Immature natural killer cell (primary cell): ENCODE data around the gene FARS2. TPM values are rescaled to one million over a fixed set of nuclear protein-coding genes. Genes with fewer than 3 reads are reported as not detected.

ENCODE experiments used
- DNase-seq, 3 donors: peaks; one replicate each; pipeline ENCODE4 v3.0.0; 2022; ENCODE audit warnings: mixed read lengths in 1 of 3
- H3K27ac Mint-ChIP-seq, 6 donors: one replicate each; pipeline ENCODE4 v1.8.0; 2020; ENCODE audit warnings: mixed read lengths in 6 of 6, mild to moderate bottlenecking in 5 of 6, inconsistent platforms in 4 of 6, moderate library complexity in 3 of 6
- H3K27me3 Mint-ChIP-seq, 3 donors: one replicate each; pipeline ENCODE4 v1.8.0; 2020 to 2021; ENCODE audit warnings: low read depth in 3 of 3, mild to moderate bottlenecking in 3 of 3, mixed read lengths in 3 of 3, moderate library complexity in 3 of 3, inconsistent platforms in 1 of 3
- H3K36me3 Mint-ChIP-seq, 3 donors: one replicate each; pipeline ENCODE4 v1.8.0; 2020; ENCODE audit warnings: mixed read lengths in 3 of 3, inconsistent platforms in 2 of 3, mild to moderate bottlenecking in 2 of 3
- H3K4me1 Mint-ChIP-seq, 2 donors: one replicate each; pipeline ENCODE4 v1.8.0; 2020; ENCODE audit warnings: inconsistent platforms in 2 of 2, mild to moderate bottlenecking in 2 of 2, mixed read lengths in 2 of 2, moderate library complexity in 1 of 2
- H3K4me3 Mint-ChIP-seq, 5 donors: one replicate each; pipeline ENCODE4 v1.8.0; 2020; ENCODE audit warnings: mild to moderate bottlenecking in 5 of 5, mixed read lengths in 5 of 5, inconsistent platforms in 3 of 5, moderate library complexity in 3 of 5
- H3K9me3 Mint-ChIP-seq, 6 donors: one replicate each; pipeline ENCODE4 v1.8.0; 2020; ENCODE audit warnings: mild to moderate bottlenecking in 6 of 6, mixed read lengths in 6 of 6, inconsistent platforms in 4 of 6, moderate library complexity in 3 of 6
- polyA plus RNA-seq, 3 donors: library from polyadenylated mRNA; unstranded; fragments of 300-500 nt; fragmentation: Illumina TruSeq; gene quantifications; one replicate each; pipeline ENCODE4 v1.2.3, GENCODE V29; 2021

Gene FARS2
- polyA plus RNA-seq, 3 donors from 2014 or later, result 30.5 to 41.0 (median 40.2) TPM

DNA sequence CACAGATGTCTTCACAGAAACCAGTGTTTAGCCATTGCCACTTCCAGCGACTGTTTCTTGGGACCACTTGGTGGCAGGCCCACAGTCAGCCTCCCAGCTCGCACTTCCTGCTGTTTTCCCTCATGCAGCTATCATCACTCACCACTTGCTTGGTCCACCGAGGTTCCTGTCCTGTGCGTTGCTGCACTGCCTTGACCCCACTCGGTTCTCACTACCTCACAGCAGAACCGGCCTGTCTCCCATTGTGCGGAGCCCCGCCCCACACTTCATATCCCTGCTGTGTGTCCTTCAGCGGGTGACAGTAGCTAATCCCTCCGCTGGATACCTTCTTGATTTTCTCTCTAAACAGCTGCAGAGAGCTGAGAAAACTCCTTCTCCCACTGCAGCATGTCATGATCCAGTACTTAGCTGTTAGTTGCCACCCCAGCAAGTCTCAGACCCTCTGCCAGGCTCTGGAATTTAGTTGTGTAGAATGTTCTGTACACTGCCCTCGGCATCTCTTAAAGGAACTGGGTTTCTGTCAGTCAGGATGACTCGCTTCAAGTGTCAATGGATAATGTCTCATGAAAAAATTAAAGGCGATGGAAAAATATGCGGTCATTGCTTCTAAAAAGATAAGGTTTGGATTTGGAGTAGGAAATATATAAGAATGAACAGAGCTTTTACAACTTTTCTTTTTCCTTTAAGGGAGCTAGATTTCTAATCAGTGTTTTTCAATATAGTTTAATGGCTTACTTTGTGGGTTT lies 208.0 kb downstream of the FARS2 start:
- Mint-ChIP-seq H3K4me1 (peaks cover 3 to 7% of the 10 kb centered on the region in 2 donors), H3K36me3 (peaks cover 0 to 4% (median 0%) of the 10 kb centered on the region in 3 donors), H3K27me3 (peaks cover 0 to 1% (median 0%) of the 10 kb centered on the region in 3 donors), H3K27ac (no peak overlapping the region), H3K4me3 (no peak overlapping the region), H3K9me3 (no peaks in the 10 kb centered on the region)
- DNase-seq, result no peak

DNA sequence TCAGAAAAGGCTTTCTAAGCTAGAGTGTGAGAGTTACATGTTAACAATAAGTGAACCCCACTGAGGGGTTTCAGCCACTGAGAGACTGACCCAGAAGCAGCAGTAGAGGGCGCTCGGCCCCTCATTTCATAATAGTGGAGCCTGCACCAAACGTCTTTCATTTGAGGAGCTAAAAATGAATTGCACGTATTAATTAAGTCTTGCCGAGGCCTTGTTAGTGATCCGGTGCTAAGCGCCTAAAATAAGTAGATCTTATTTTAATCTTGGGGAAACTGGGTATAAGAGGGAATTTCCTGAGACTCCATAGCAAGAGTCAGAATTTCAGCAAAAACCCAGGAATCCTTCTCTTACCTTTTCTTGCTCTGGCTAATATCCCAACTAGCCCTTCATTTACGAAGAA lies 209.7 kb downstream of the FARS2 start:
- H3K27me3 Mint-ChIP-seq, result peaks cover 0 to 1% (median 0%) of the 10 kb centered on the region in 3 donors
- peak; percentile 51 to 63 (median 57) for DNase-seq
- peaks cover 0 to 4% (median 0%) of the 10 kb centered on the region in 3 donors for H3K36me3 Mint-ChIP-seq
- H3K27ac Mint-ChIP-seq, result no peak overlapping the region
- peaks cover 3 to 7% of the 10 kb centered on the region in 2 donors for H3K4me1 Mint-ChIP-seq
- no peak overlapping the region for H3K4me3 Mint-ChIP-seq
- H3K9me3 Mint-ChIP-seq, result no peaks in the 10 kb centered on the region

DNA sequence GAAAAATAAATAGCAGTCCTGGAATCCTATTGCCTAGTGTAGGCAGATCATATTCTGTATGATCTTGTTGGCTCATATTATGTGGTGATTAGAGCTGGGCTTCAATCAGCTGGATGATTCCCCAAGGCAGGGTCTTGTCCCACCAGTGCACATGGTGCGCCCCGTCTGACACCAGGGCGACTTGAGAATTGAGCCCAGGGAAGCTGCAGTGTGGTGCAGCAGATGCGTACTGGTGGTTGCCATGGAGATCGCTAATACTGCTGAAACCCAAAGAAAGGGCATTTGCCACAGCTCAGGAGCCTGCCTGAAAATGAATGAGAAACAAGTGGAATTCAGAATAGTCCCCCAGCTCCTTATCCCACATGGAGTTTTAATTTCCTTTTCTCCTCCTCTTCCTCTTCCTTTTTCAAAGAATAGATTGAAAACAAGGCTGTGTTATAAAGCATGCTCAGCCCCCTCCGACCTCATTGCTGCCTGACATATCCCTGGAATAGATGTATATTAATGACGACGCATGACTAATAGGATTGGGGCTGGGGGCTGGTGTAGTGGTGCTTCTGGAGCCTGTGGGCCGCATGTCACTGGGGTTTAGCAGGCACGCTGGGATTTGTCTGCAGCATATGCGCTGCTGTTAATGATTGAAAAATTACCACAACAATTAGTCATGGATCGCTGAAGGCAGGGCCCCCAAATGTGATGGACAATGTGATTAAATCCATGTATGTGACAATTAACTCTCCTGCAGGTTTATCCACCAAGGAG lies 210.5 kb downstream of the FARS2 start:
- no peak overlapping the region for H3K27ac Mint-ChIP-seq
- peak in 2 of 3 donors; percentile 2 to 4 for DNase-seq
- H3K9me3 Mint-ChIP-seq, result no peaks in the 10 kb centered on the region
- no peaks in the 10 kb centered on the region for H3K27me3 Mint-ChIP-seq
- peaks cover 4 to 7% of the 10 kb centered on the region in 2 donors for H3K4me1 Mint-ChIP-seq
- H3K4me3 Mint-ChIP-seq, result no peak overlapping the region
- peaks cover 0 to 4% (median 0%) of the 10 kb centered on the region in 3 donors for H3K36me3 Mint-ChIP-seq

DNA sequence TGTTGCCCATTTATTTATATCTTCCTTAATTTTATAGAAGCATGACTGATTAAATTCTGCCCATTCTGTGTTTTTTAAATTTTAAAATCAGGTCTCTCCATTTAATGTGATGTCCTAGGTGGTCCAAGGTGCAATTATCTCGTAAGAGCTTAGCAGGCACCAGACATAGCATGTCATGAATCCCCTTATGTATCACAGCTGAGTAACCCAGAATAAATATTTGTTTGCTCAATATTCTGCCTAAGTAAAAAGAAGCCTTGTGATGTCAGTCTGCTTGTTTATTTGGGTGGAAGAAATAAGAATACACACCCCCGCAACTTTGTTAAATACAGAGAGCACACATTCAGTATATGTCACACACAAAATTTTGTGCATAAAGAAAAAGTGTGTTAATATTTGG lies 211.3 kb downstream of the FARS2 start:
- Mint-ChIP-seq H3K4me3 (no peak overlapping the region), H3K27ac (no peak overlapping the region), H3K9me3 (no peaks in the 10 kb centered on the region), H3K36me3 (peaks cover 0 to 4% (median 0%) of the 10 kb centered on the region in 3 donors), H3K27me3 (no peaks in the 10 kb centered on the region), H3K4me1 (peaks cover 2 to 3% of the 10 kb centered on the region in 2 donors)
- no peak for DNase-seq

DNA sequence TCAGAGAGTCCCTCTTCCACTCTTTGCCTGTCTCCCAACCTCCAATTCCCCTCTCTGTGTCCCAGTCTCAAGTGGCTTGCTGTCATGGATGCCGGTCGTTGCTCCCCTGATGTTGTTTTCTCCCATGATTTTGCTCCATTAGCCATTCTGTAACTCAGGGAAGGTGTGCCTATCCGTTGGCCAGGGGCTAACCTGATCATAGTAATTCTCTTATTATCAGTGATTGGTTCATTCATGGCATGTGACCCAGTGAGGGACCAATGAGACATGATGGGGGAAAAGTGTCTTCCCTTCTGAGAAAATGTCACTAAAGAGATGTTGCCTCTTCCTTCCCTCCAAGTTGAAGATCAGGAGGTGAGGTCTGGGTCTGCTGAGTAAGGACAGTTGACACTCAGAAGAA lies 214.5 kb downstream of the FARS2 start:
- no peaks in the 10 kb centered on the region for H3K36me3 Mint-ChIP-seq
- peaks cover 4% of the 10 kb centered on the region in 2 donors for H3K4me1 Mint-ChIP-seq
- peak overlapping the region in 1 of 6 donors; percentile 26 for H3K27ac Mint-ChIP-seq
- no peaks in the 10 kb centered on the region for H3K9me3 Mint-ChIP-seq
- no peak overlapping the region for H3K4me3 Mint-ChIP-seq
- no peak for DNase-seq
- H3K27me3 Mint-ChIP-seq, result no peaks in the 10 kb centered on the region

DNA sequence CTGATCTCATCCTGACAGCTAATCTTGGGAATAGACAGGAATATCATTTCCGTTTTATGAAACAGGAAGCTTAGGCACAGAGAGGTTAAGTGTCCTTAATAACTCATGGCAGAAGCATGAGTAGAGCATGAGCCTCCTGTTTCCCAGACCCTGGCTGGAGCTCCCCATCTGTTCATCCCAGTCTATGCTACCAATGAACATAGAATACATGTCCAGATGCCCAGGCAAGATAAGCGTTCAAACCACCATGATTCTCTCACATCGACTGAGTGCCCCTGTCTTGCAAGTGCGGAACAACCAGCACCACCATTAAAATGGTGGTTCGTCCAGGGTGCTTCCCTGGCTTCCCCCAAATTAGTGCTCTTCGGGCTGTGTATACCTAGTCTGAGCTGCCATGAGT lies 217.1 kb downstream of the FARS2 start:
- Mint-ChIP-seq H3K27ac (no peak overlapping the region), H3K27me3 (no peaks in the 10 kb centered on the region), H3K4me1 (peaks cover 15 to 22% of the 10 kb centered on the region in 2 donors), H3K9me3 (no peaks in the 10 kb centered on the region), H3K4me3 (no peak overlapping the region), H3K36me3 (no peaks in the 10 kb centered on the region)
- DNase-seq, result no peak

DNA sequence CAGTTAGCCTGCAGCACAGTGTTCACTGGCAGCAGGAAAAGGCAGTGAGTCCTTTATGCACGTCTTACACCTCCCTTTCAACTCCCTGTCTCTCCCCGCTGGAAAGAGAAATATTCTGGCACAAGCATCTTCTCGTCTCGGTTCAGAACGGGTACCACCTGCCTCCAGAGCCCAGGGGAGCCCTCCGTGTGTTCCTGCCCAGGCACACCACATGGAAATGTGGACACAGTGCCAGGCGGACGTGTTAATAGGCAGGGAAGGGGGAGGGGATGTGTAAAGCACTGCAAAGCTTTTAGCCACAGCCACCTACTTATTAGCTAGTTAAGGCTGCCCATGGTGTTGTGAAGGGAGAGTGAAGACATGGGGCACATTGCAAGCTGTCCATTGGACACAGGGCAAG lies 219.7 kb downstream of the FARS2 start:
- Mint-ChIP-seq H3K9me3 (no peaks in the 10 kb centered on the region), H3K27me3 (peaks cover 0 to 2% (median 0%) of the 10 kb centered on the region in 3 donors), H3K27ac (no peak overlapping the region), H3K4me3 (peak overlapping the region in 2 of 5 donors; percentile 26 to 30), H3K4me1 (peaks cover 15 to 22% of the 10 kb centered on the region in 2 donors), H3K36me3 (peaks cover 0 to 4% (median 0%) of the 10 kb centered on the region in 3 donors)
- no peak for DNase-seq

DNA sequence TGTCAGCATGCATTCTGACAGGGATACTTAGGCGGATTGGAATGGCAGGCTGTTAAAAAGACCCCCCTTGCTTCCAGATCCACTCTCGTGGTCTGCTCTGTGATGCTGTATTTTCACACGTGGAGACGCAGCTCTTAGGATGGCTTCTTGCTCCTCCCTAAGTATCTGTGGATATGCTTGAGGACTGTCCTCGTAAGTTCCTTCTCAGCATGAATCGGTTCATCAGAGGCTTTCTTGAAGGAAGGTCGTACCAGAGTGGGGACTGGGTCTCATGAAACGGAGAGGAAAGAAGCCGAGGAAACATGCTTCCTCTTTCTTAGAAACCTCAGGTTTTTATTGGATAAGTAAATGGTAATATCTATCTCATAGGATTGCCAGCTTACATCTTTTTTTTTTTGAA lies 220.4 kb downstream of the FARS2 start:
- Mint-ChIP-seq H3K9me3 (no peaks in the 10 kb centered on the region), H3K4me3 (no peak overlapping the region), H3K27ac (peak overlapping the region in 1 of 6 donors; percentile 30)

DNA sequence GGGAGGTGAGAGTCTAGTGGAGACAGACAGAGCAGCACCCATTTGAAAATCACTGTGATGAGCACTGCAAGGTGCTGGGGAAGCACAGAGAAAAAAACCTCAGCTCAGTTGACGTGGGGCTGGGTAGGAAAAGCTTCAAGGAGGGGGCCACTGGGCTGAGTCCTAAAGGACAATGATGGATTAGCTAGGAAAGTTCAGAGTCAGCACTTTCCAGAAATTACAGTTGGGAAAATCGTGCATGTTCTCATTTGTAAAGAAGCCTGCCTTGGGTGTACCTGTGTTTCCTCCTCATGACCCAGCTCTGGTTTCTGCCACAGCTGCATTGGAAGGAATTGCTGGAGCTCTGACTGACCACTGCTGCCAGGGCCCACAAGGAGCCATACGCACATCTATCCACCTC lies 221.3 kb downstream of the FARS2 start:
- Mint-ChIP-seq H3K36me3 (peaks cover 0 to 4% (median 4%) of the 10 kb centered on the region in 3 donors), H3K9me3 (no peaks in the 10 kb centered on the region), H3K4me3 (no peak overlapping the region), H3K27me3 (peaks cover 0 to 2% (median 0%) of the 10 kb centered on the region in 3 donors), H3K27ac (peak overlapping the region in 1 of 6 donors; percentile 40), H3K4me1 (peaks cover 13 to 22% of the 10 kb centered on the region in 2 donors)
- DNase-seq, result no peak

More for the DNA sequence above, 220.4 kb downstream of the FARS2 start:
- Mint-ChIP-seq H3K36me3 (peaks cover 0 to 4% (median 0%) of the 10 kb centered on the region in 3 donors), H3K27me3 (peaks cover 0 to 2% (median 0%) of the 10 kb centered on the region in 3 donors), H3K4me1 (peaks cover 13 to 22% of the 10 kb centered on the region in 2 donors)
- DNase-seq, result no peak

DNA sequence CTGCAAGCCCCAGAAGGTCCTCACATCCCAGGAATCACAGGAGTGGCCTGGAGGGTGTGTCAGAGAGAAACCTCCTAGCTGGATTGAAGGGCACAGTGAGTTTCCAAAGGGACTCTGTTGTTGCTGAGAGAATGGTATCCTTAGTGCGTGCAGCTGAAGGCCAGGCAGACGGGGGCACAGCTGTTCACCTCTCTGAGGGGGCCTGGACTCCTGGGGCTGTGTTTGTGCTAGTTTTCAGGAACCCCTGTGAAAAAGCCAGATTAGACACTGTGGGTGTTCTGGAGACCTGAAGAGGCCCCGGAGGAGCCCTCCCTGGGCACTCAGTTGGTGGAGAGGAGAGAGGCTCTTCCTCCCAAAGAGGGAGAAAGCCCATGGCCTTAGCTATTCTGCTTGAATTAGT lies 223.4 kb downstream of the FARS2 start:
- H3K9me3 Mint-ChIP-seq, result no peaks in the 10 kb centered on the region
- H3K36me3 Mint-ChIP-seq, result peaks cover 0 to 17% (median 8%) of the 10 kb centered on the region in 3 donors
- DNase-seq, result no peak
- H3K4me3 Mint-ChIP-seq, result no peak overlapping the region
- peaks cover 13 to 22% of the 10 kb centered on the region in 2 donors for H3K4me1 Mint-ChIP-seq
- H3K27ac Mint-ChIP-seq, result no peak overlapping the region
- peaks cover 0 to 2% (median 0%) of the 10 kb centered on the region in 3 donors for H3K27me3 Mint-ChIP-seq

DNA sequence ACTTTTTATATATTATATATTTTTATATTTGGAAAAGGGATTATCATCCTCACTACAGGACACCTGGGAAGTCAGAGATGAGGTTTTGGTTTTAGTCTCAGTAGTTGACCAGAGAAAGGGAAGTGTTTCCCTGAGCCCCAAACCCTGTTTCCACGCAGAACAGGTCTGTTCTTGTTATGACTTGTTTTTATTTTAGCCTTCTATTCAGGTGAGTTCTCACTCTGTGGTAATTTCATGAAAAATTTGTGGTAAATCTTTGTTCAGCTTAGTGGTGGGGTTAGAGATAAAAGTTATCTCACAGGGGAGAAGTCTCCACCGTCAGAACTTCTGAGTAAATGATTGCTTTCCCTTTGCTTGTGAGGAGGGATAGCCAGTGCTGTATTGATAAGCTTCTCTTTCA lies 224.9 kb downstream of the FARS2 start:
- peak overlapping the region in 1 of 6 donors; percentile 33 for H3K27ac Mint-ChIP-seq
- DNase-seq, result no peak
- no peak overlapping the region for H3K4me3 Mint-ChIP-seq
- peaks cover 0 to 2% (median 0%) of the 10 kb centered on the region in 3 donors for H3K27me3 Mint-ChIP-seq
- H3K4me1 Mint-ChIP-seq, result peaks cover 6 to 13% of the 10 kb centered on the region in 2 donors
- peaks cover under 1 to 17% (median 11%) of the 10 kb centered on the region in 3 donors for H3K36me3 Mint-ChIP-seq
- H3K9me3 Mint-ChIP-seq, result no peaks in the 10 kb centered on the region

DNA sequence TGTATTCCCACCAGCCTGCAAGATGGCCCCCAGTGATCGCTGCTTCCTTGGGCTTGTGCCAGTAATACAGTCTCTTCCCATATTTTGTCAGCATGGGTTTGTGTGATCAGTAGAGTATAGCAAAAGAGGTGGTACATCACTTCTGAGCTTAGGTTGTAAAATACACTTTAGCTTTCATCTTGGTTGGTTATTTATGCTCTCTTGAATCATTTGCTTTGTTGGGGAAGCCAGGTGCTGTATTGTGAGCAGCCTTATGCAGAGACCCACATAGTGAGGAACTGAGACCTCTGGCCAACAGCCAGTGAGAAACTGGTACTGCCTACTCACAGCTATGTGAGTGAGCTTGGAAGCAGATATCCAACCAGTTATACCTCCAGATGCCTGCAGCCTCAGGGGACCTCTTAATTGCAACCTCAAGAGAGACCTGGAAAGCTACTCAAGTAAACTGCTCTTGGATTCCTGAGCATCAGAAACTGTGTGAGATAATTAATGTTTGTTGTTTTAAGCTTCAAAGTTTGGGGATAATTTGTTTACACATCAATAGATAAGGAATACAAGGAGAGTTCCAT lies 229.3 kb downstream of the FARS2 start:
- H3K27ac Mint-ChIP-seq, result no peak overlapping the region
- peaks cover 0 to 2% (median 0%) of the 10 kb centered on the region in 3 donors for H3K27me3 Mint-ChIP-seq
- H3K9me3 Mint-ChIP-seq, result no peaks in the 10 kb centered on the region

DNA sequence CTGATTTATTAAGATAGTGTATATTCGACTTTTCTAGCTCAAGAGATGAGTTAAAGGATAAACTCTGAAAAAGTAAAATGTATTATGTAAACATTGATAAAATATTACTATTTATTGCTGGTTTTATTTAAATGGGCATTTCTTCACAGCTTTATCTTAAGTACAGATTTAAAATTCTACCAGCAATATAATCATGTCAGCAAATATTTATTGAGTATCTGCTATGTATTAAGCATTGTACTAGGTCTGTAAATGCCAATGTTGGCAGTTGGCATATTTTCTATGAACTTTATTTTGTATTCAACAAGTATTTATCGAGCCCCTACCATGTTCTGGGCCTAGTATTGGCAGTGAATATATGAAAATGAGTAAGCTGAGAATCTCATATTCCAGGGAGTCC lies 231.0 kb downstream of the FARS2 start:
- Mint-ChIP-seq H3K27me3 (peaks cover 0 to 2% (median 0%) of the 10 kb centered on the region in 3 donors), H3K36me3 (peaks cover 4 to 32% (median 15%) of the 10 kb centered on the region in 3 donors), H3K4me1 (peaks cover 0 to 1% of the 10 kb centered on the region in 2 donors), H3K9me3 (no peaks in the 10 kb centered on the region), H3K4me3 (no peak overlapping the region), H3K27ac (no peak overlapping the region)
- DNase-seq, result no peak

More for the DNA sequence above, 229.3 kb downstream of the FARS2 start:
- Mint-ChIP-seq H3K4me1 (peaks cover 0 to 1% of the 10 kb centered on the region in 2 donors), H3K4me3 (no peak overlapping the region), H3K36me3 (peaks cover 4 to 32% (median 19%) of the 10 kb centered on the region in 3 donors)
- no peak for DNase-seq
